Measurements from ENCODE around the gene ADIPOQ. TPM values are rescaled to one million over a fixed set of nuclear protein-coding genes. Genes with fewer than 3 reads are reported as not detected.

ADIPOQ gene
- total RNA-seq, 3 donors from 2014 or later (not counting 1 experiment from before 2014, with no cell fraction given) = not detected

DNA sequence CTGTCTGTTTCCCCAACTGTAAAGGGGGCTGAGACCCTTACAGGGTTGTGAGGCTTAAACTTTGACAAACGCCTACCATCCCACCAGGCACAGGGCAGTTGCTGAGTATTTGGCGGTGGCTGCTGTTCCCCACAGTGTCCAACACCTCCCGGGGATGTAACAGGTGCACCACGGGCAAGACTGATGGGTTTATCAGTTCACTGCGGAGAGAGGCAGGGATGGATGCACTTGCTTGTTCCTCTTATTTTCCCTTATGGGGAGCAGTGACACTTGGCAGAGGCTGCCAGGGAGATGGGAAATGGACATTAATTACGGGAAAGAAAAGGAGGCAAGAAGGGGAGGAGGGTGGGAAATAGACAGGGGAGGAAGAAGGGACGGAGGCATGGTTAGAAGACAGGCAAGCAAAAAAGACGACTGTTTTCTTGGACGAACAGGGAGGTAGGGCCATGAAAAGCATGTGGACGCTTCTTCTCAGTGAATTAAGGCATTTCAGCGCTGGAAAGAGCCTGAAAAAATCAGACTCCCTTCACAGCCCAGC is 16.6 kb upstream of the ADIPOQ start:
- H3K27me3 ChIP-seq (ENCODE audit: control insufficient read depth, insufficient read depth, low read length) = peaks cover 44% of the 10 kb centered on the region
- intact Hi-C loops (cut with micrococcal nuclease) = loop anchor here (10.0 kb wide), 1 partner anchor 841 kb away; no protein-coding TSS in a partner anchor
- Mint-ChIP-seq H3K27ac (peak overlapping the region in 1 of 2 donors; percentile 49), H3K36me3 (no peaks in the 10 kb centered on the region), H3K4me1 (peaks cover 11 to 20% of the 10 kb centered on the region in 2 donors), H3K4me3 (peak overlapping the region; percentile 79), H3K27me3 (ENCODE audit: low read depth in 2 of 2) (peaks cover 41 to 43% of the 10 kb centered on the region in 2 donors), H3K9me3 (no peaks in the 10 kb centered on the region)
- ATAC-seq (no peak), DNase-seq (peak in 1 of 2 donors; percentile 23)
- no peak overlapping the region for H3K27ac ChIP-seq (ENCODE audit: low read length)
- H3K9me3 ChIP-seq (ENCODE audit: control insufficient read depth, insufficient read depth, low read length) = no peaks in the 10 kb centered on the region
- H3K4me3 ChIP-seq (ENCODE audit: low read length) = no peak overlapping the region
- no peaks in the 10 kb centered on the region for H3K36me3 ChIP-seq (ENCODE audit: control insufficient read depth, insufficient read depth, low read length)
- 35% methylated on average over 11 of the region's 11 CpGs for WGBS (ENCODE audit: insufficient coverage)
- H3K4me1 ChIP-seq (ENCODE audit: control insufficient read depth, insufficient read depth, low read length) = peaks cover 31% of the 10 kb centered on the region
- TF ChIP-seq, protein P1, sequence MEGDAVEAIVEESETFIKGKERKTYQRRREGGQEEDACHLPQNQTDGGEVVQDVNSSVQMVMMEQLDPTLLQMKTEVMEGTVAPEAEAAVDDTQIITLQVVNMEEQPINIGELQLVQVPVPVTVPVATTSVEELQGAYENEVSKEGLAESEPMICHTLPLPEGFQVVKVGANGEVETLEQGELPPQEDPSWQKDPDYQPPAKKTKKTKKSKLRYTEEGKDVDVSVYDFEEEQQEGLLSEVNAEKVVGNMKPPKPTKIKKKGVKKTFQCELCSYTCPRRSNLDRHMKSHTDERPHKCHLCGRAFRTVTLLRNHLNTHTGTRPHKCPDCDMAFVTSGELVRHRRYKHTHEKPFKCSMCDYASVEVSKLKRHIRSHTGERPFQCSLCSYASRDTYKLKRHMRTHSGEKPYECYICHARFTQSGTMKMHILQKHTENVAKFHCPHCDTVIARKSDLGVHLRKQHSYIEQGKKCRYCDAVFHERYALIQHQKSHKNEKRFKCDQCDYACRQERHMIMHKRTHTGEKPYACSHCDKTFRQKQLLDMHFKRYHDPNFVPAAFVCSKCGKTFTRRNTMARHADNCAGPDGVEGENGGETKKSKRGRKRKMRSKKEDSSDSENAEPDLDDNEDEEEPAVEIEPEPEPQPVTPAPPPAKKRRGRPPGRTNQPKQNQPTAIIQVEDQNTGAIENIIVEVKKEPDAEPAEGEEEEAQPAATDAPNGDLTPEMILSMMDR (IDR thresholded peaks at IDR 0.05) = no peak

DNA sequence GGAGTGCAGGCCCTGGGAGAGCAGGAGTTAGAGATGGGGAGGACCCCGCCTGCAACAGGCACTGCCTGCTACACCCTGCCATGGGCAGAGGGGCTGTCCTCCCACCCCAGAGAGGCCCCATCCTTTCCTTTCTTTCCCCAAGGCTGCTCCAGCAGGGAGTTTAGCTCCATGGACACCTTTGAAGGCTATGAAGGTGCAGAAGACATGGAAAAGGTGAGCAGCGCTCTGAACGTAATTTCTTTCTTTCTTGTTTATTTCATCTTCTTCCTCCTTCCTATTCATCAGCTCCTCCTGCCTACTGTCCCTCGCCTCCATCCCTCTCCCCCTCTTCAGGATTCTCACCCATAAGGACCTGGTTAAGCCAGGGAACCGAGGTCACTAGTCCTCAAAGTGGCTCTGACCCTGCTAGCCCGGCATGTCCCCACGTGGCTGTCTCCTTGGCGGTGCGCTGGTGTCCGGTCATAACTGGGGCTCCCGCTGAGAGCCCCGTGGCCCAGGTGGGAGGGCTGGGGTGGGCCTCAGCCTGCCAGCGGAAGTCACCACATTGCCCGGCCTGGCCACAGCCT is 16.0 kb upstream of the ADIPOQ start:
- Mint-ChIP-seq H3K27ac (no peak overlapping the region), H3K9me3 (no peaks in the 10 kb centered on the region), H3K4me3 (peak overlapping the region; percentile 79), H3K36me3 (no peaks in the 10 kb centered on the region), H3K27me3 (ENCODE audit: low read depth in 2 of 2) (peaks cover 46 to 47% of the 10 kb centered on the region in 2 donors), H3K4me1 (peaks cover 11 to 20% of the 10 kb centered on the region in 2 donors)
- Histone ChIP-seq H3K4me3 (ENCODE audit: low read length) (peak overlapping the region; percentile 53), H3K27me3 (ENCODE audit: control insufficient read depth, insufficient read depth, low read length) (peaks cover 45% of the 10 kb centered on the region), H3K9me3 (ENCODE audit: control insufficient read depth, insufficient read depth, low read length) (no peaks in the 10 kb centered on the region), H3K4me1 (ENCODE audit: control insufficient read depth, insufficient read depth, low read length) (peaks cover 31% of the 10 kb centered on the region), H3K36me3 (ENCODE audit: control insufficient read depth, insufficient read depth, low read length) (no peaks in the 10 kb centered on the region), H3K27ac (ENCODE audit: low read length) (no peak overlapping the region)
- ATAC-seq (peak in 1 of 3 donors; percentile 11), DNase-seq (peak in 1 of 2 donors; percentile 36)
- TF ChIP-seq, protein P1 (IDR thresholded peaks at IDR 0.05) = no peak
- 10% methylated on average over 14 of the region's 14 CpGs for WGBS (ENCODE audit: insufficient coverage)
- intact Hi-C loops (cut with micrococcal nuclease) = loop anchor here (10.0 kb wide), 1 partner anchor 842 kb away; no protein-coding TSS in a partner anchor

GRCh38 chr3:186826976-186827857 is 15.3 kb upstream of the ADIPOQ start:
- 2% methylated on average over 76 of the region's 80 CpGs for WGBS (ENCODE audit: insufficient coverage)
- Mint-ChIP-seq H3K9me3 (no peaks in the 10 kb centered on the region), H3K4me3 (peak overlapping the region; percentile 78), H3K27me3 (ENCODE audit: low read depth in 2 of 2) (peaks cover 53 to 54% of the 10 kb centered on the region in 2 donors), H3K27ac (no peak overlapping the region), H3K4me1 (peaks cover 11 to 20% of the 10 kb centered on the region in 2 donors), H3K36me3 (no peaks in the 10 kb centered on the region)
- DNase-seq = peak; percentile 81 to 96
- no peaks in the 10 kb centered on the region for H3K9me3 ChIP-seq (ENCODE audit: control insufficient read depth, insufficient read depth, low read length)
- H3K4me3 ChIP-seq (ENCODE audit: low read length) = peak overlapping the region; percentile 53
- TF ChIP-seq, protein P1 (IDR thresholded peaks at IDR 0.05) = no peak
- peaks cover 45% of the 10 kb centered on the region for H3K27me3 ChIP-seq (ENCODE audit: control insufficient read depth, insufficient read depth, low read length)
- no peak overlapping the region for H3K27ac ChIP-seq (ENCODE audit: low read length)
- no peaks in the 10 kb centered on the region for H3K36me3 ChIP-seq (ENCODE audit: control insufficient read depth, insufficient read depth, low read length)
- intact Hi-C loops (cut with micrococcal nuclease) = loop anchor here (10.0 kb wide), 1 partner anchor 842 kb away; no protein-coding TSS in a partner anchor
- ATAC-seq = peak; percentile 95
- H3K4me1 ChIP-seq (ENCODE audit: control insufficient read depth, insufficient read depth, low read length) = peaks cover 31% of the 10 kb centered on the region

Data from natural killer cell (primary cell).